ENCODE results near the gene RGS6.

RGS6 gene

GRCh38 chr14:72578514-72578913 lies 646.3 kb downstream of the RGS6 start:
- no peak for DNase-seq
- Histone ChIP-seq H3K4me3 (ENCODE audit: low read depth, low read length) (no peak overlapping the region), H2AFZ (ENCODE audit: insufficient read depth, low read length, poor library complexity) (no peak overlapping the region)

GRCh38 chr14:72582582-72582981 lies 650.4 kb downstream of the RGS6 start:
- H4K12ac ChIP-seq (ENCODE audit: low read depth, low read length) = no peak overlapping the region
- H2BK5ac ChIP-seq (ENCODE audit: low read depth, low read length, poor library complexity) = no peak overlapping the region
- no peak overlapping the region for H3K27ac ChIP-seq (ENCODE audit: low read depth, low read length)
- H2AFZ ChIP-seq (ENCODE audit: insufficient read depth, low read length, poor library complexity) = no peak overlapping the region
- H3K79me2 ChIP-seq (ENCODE audit: control insufficient read depth, insufficient read depth, low read length, poor library complexity) = no peaks in the 10 kb centered on the region
- H3K14ac ChIP-seq (ENCODE audit: low read length) = no peak overlapping the region
- H3K4me1 ChIP-seq (ENCODE audit: control insufficient read depth in 1 of 2, insufficient read depth in 2 of 2, low read length in 2 of 2) = peaks cover 0 to under 1% of the 10 kb centered on the region in 2 experiments
- H3K4ac ChIP-seq (ENCODE audit: low read depth, low read length) = no peak overlapping the region
- no peak overlapping the region for H3K4me3 ChIP-seq (ENCODE audit: low read depth, low read length)
- H4K8ac ChIP-seq (ENCODE audit: low read depth, low read length) = no peak overlapping the region
- H3K4me2 ChIP-seq (ENCODE audit: low read length) = no peak overlapping the region
- no peak overlapping the region for H2BK12ac ChIP-seq (ENCODE audit: low read length)
- no peaks in the 10 kb centered on the region for H3K79me1 ChIP-seq (ENCODE audit: low read length)
- no peaks in the 10 kb centered on the region for H3K27me3 ChIP-seq (ENCODE audit: insufficient read depth, low read length)
- no peak overlapping the region for H3K23ac ChIP-seq (ENCODE audit: low read length)
- H3K36me3 ChIP-seq (ENCODE audit: control insufficient read depth in 1 of 2, insufficient read depth in 2 of 2, low read length in 2 of 2) = no peaks in the 10 kb centered on the region
- H4K91ac ChIP-seq (ENCODE audit: low read depth, low read length) = no peak overlapping the region
- no CpG with 5 or more reads among the region's 1 CpG for WGBS (ENCODE audit: extremely low coverage, insufficient coverage, insufficient read length)
- no peak overlapping the region for H3K18ac ChIP-seq (ENCODE audit: low read length)
- H3K9ac ChIP-seq (ENCODE audit: low read length) = no peak overlapping the region
- no peak for DNase-seq
- no peak overlapping the region for H2AK5ac ChIP-seq (ENCODE audit: low read length)
- H2BK120ac ChIP-seq (ENCODE audit: insufficient read depth, low read length, poor library complexity) = no peak overlapping the region
- H3K9me3 ChIP-seq (ENCODE audit: insufficient read depth, low read depth, low read length) = no peaks in the 10 kb centered on the region

More at GRCh38 chr14:72578514-72578913, 646.3 kb downstream of the RGS6 start:
- no peak overlapping the region for H2BK12ac ChIP-seq (ENCODE audit: low read length)
- H3K9me3 ChIP-seq (ENCODE audit: insufficient read depth, low read depth, low read length) = no peaks in the 10 kb centered on the region
- H2AK5ac ChIP-seq (ENCODE audit: low read length) = no peak overlapping the region
- H3K9ac ChIP-seq (ENCODE audit: low read length) = no peak overlapping the region
- H3K79me2 ChIP-seq (ENCODE audit: control insufficient read depth, insufficient read depth, low read length, poor library complexity) = no peaks in the 10 kb centered on the region
- H4K8ac ChIP-seq (ENCODE audit: low read depth, low read length) = no peak overlapping the region
- no peak overlapping the region for H3K4me2 ChIP-seq (ENCODE audit: low read length)
- H3K23ac ChIP-seq (ENCODE audit: low read length) = no peak overlapping the region
- no CpG with 5 or more reads among the region's 5 CpGs for WGBS (ENCODE audit: extremely low coverage, insufficient coverage, insufficient read length)
- no peaks in the 10 kb centered on the region for H3K27me3 ChIP-seq (ENCODE audit: insufficient read depth, low read length)
- H4K91ac ChIP-seq (ENCODE audit: low read depth, low read length) = no peak overlapping the region
- H3K27ac ChIP-seq (ENCODE audit: low read depth, low read length) = no peak overlapping the region
- H3K18ac ChIP-seq (ENCODE audit: low read length) = no peak overlapping the region
- H2BK120ac ChIP-seq (ENCODE audit: insufficient read depth, low read length, poor library complexity) = no peak overlapping the region
- no peak overlapping the region for H3K14ac ChIP-seq (ENCODE audit: low read length)
- H2BK5ac ChIP-seq (ENCODE audit: low read depth, low read length, poor library complexity) = no peak overlapping the region
- H3K36me3 ChIP-seq (ENCODE audit: control insufficient read depth in 1 of 2, insufficient read depth in 2 of 2, low read length in 2 of 2) = no peaks in the 10 kb centered on the region
- no peak overlapping the region for H4K12ac ChIP-seq (ENCODE audit: low read depth, low read length)
- H3K79me1 ChIP-seq (ENCODE audit: low read length) = no peaks in the 10 kb centered on the region
- H3K4me1 ChIP-seq (ENCODE audit: control insufficient read depth in 1 of 2, insufficient read depth in 2 of 2, low read length in 2 of 2) = peaks cover 0 to 3% of the 10 kb centered on the region in 2 experiments
- no peak overlapping the region for H3K4ac ChIP-seq (ENCODE audit: low read depth, low read length)

- no peaks in the 10 kb centered on the region for H3K9me3 ChIP-seq (ENCODE audit: insufficient read depth, low read depth, low read length)
- H3K9ac ChIP-seq (ENCODE audit: low read length) = no peak overlapping the region
- no peaks in the 10 kb centered on the region for H3K27me3 ChIP-seq (ENCODE audit: insufficient read depth, low read length)
- H3K4me3 ChIP-seq (ENCODE audit: low read depth, low read length) = no peak overlapping the region
- H3K14ac ChIP-seq (ENCODE audit: low read length) = no peak overlapping the region
- H3K4me2 ChIP-seq (ENCODE audit: low read length) = no peak overlapping the region
- no peak overlapping the region for H3K4ac ChIP-seq (ENCODE audit: low read depth, low read length)
- H4K8ac ChIP-seq (ENCODE audit: low read depth, low read length) = no peak overlapping the region
- no peaks in the 10 kb centered on the region for H3K79me2 ChIP-seq (ENCODE audit: control insufficient read depth, insufficient read depth, low read length, poor library complexity)
- no peak for DNase-seq
- H2BK12ac ChIP-seq (ENCODE audit: low read length) = no peak overlapping the region
- H3K23ac ChIP-seq (ENCODE audit: low read length) = no peak overlapping the region
- no peaks in the 10 kb centered on the region for H3K4me1 ChIP-seq (ENCODE audit: control insufficient read depth in 1 of 2, insufficient read depth in 2 of 2, low read length in 2 of 2)
- no peak overlapping the region for H2AFZ ChIP-seq (ENCODE audit: insufficient read depth, low read length, poor library complexity)
- no CpG with 5 or more reads among the region's 5 CpGs for WGBS (ENCODE audit: extremely low coverage, insufficient coverage, insufficient read length)
- no peak overlapping the region for H2BK5ac ChIP-seq (ENCODE audit: low read depth, low read length, poor library complexity)
- H3K79me1 ChIP-seq (ENCODE audit: low read length) = no peaks in the 10 kb centered on the region
- H3K18ac ChIP-seq (ENCODE audit: low read length) = no peak overlapping the region
- no peak overlapping the region for H4K12ac ChIP-seq (ENCODE audit: low read depth, low read length)
- H3K36me3 ChIP-seq (ENCODE audit: control insufficient read depth in 1 of 2, insufficient read depth in 2 of 2, low read length in 2 of 2) = no peaks in the 10 kb centered on the region
- H4K91ac ChIP-seq (ENCODE audit: low read depth, low read length) = no peak overlapping the region
- H3K27ac ChIP-seq (ENCODE audit: low read depth, low read length) = no peak overlapping the region
- H2BK120ac ChIP-seq (ENCODE audit: insufficient read depth, low read length, poor library complexity) = no peak overlapping the region
- H2AK5ac ChIP-seq (ENCODE audit: low read length) = no peak overlapping the region
Measured at GRCh38 chr14:72583316-72584272, 651.4 kb downstream of the RGS6 start.

GRCh38 chr14:72588521-72588920 lies 656.3 kb downstream of the RGS6 start:
- Histone ChIP-seq H3K23ac (ENCODE audit: low read length) (no peak overlapping the region), H2AK5ac (ENCODE audit: low read length) (no peak overlapping the region), H3K9ac (ENCODE audit: low read length) (no peak overlapping the region), H3K4me1 (ENCODE audit: control insufficient read depth in 1 of 2, insufficient read depth in 2 of 2, low read length in 2 of 2) (no peaks in the 10 kb centered on the region), H3K4me3 (ENCODE audit: low read depth, low read length) (no peak overlapping the region), H2BK120ac (ENCODE audit: insufficient read depth, low read length, poor library complexity) (no peak overlapping the region), H3K27ac (ENCODE audit: low read depth, low read length) (no peak overlapping the region), H3K79me2 (ENCODE audit: control insufficient read depth, insufficient read depth, low read length, poor library complexity) (no peaks in the 10 kb centered on the region), H2BK5ac (ENCODE audit: low read depth, low read length, poor library complexity) (no peak overlapping the region), H2AFZ (ENCODE audit: insufficient read depth, low read length, poor library complexity) (no peak overlapping the region), H3K36me3 (ENCODE audit: control insufficient read depth in 1 of 2, insufficient read depth in 2 of 2, low read length in 2 of 2) (no peaks in the 10 kb centered on the region), H4K91ac (ENCODE audit: low read depth, low read length) (no peak overlapping the region), H3K18ac (ENCODE audit: low read length) (no peak overlapping the region), H3K4ac (ENCODE audit: low read depth, low read length) (no peak overlapping the region), H3K27me3 (ENCODE audit: insufficient read depth, low read length) (no peaks in the 10 kb centered on the region), H4K8ac (ENCODE audit: low read depth, low read length) (no peak overlapping the region), H4K12ac (ENCODE audit: low read depth, low read length) (no peak overlapping the region), H3K14ac (ENCODE audit: low read length) (no peak overlapping the region), H3K4me2 (ENCODE audit: low read length) (no peak overlapping the region), H3K9me3 (ENCODE audit: insufficient read depth, low read depth, low read length) (no peaks in the 10 kb centered on the region), H3K79me1 (ENCODE audit: low read length) (no peaks in the 10 kb centered on the region), H2BK12ac (ENCODE audit: low read length) (no peak overlapping the region)
- no peak for DNase-seq
- WGBS (ENCODE audit: extremely low coverage, insufficient coverage, insufficient read length) = no CpG with 5 or more reads among the region's 5 CpGs
